HS-5 (cell line): ENCODE data around the gene LIMS4.
"Not testable (repeated sequence)": the region's sequence is repeated elsewhere in the genome, so short reads cannot be mapped to it uniquely, and the experiment has no call there.

Experiments used
- DNase-seq: peaks from one replicate; pipeline ENCODE4 v3.0.0-alpha.2; 2012; ENCODE audit warnings: low read depth

LIMS4 gene

GRCh38 chr2:110472171-110473058 lies at the start of gene LIMS4:
Gene LIMS4, minus strand, starts transcription at chr2:110472816. Its CDS starts 38 bp downstream, at chr2:110472778.
- not testable (repeated sequence) for DNase-seq

GRCh38 chr2:110499755-110500377 lies 27.2 kb upstream of the LIMS4 start:
- not testable (repeated sequence) for DNase-seq

- DNase-seq, result not testable (repeated sequence)
Measured at GRCh38 chr2:110496027-110496426, 23.4 kb upstream of the LIMS4 start.

- DNase-seq, result not testable (repeated sequence)
Measured at GRCh38 chr2:110494488-110494887, 21.9 kb upstream of the LIMS4 start.

- not testable (repeated sequence) for DNase-seq
Measured at GRCh38 chr2:110488991-110489390, 16.4 kb upstream of the LIMS4 start.

GRCh38 chr2:110482697-110483096 lies 10.1 kb upstream of the LIMS4 start:
- DNase-seq, result not testable (repeated sequence)

GRCh38 chr2:110481200-110481599 lies 8.6 kb upstream of the LIMS4 start:
- not testable (repeated sequence) for DNase-seq

GRCh38 chr2:110480084-110480483 lies 7.5 kb upstream of the LIMS4 start:
- DNase-seq, result not testable (repeated sequence)

- DNase-seq, result not testable (repeated sequence)
Measured at GRCh38 chr2:110477370-110477769, 4.8 kb upstream of the LIMS4 start.

- not testable (repeated sequence) for DNase-seq
Measured at GRCh38 chr2:110476952-110477351, 4.3 kb upstream of the LIMS4 start.

GRCh38 chr2:110475627-110476359 lies 3.2 kb upstream of the LIMS4 start:
- not testable (repeated sequence) for DNase-seq

GRCh38 chr2:110474898-110475297 lies 2.3 kb upstream of the LIMS4 start:
- not testable (repeated sequence) for DNase-seq

GRCh38 chr2:110473059-110473358 lies 393 bp upstream of the LIMS4 start:
- not testable (repeated sequence) for DNase-seq

- not testable (repeated sequence) for DNase-seq
Measured at GRCh38 chr2:110468921-110469320, 3.7 kb downstream of the LIMS4 start.

GRCh38 chr2:110465312-110465711 lies 7.3 kb downstream of the LIMS4 start:
- not testable (repeated sequence) for DNase-seq

GRCh38 chr2:110462458-110462857 lies 10.2 kb downstream of the LIMS4 start:
- DNase-seq, result not testable (repeated sequence)

- not testable (repeated sequence) for DNase-seq
Measured at GRCh38 chr2:110460318-110460717, 12.3 kb downstream of the LIMS4 start.

GRCh38 chr2:110457214-110457590 lies 15.4 kb downstream of the LIMS4 start:
- DNase-seq, result not testable (repeated sequence)

GRCh38 chr2:110456291-110457213 lies 16.1 kb downstream of the LIMS4 start:
- not testable (repeated sequence) for DNase-seq

- DNase-seq, result not testable (repeated sequence)
Measured at GRCh38 chr2:110455080-110455670, 17.4 kb downstream of the LIMS4 start.

GRCh38 chr2:110450951-110451350 lies 21.7 kb downstream of the LIMS4 start:
- not testable (repeated sequence) for DNase-seq
